ENCODE results near the gene ZNF217. TPM values are rescaled to one million over a fixed set of nuclear protein-coding genes. Genes with fewer than 3 reads are reported as not detected.

Gene ZNF217
- total and polyA plus RNA-seq, 2 donors (not counting 3 experiments of a cell fraction or from before 2014, with no cell fraction given) = 5.8 to 31.7 TPM

DNA sequence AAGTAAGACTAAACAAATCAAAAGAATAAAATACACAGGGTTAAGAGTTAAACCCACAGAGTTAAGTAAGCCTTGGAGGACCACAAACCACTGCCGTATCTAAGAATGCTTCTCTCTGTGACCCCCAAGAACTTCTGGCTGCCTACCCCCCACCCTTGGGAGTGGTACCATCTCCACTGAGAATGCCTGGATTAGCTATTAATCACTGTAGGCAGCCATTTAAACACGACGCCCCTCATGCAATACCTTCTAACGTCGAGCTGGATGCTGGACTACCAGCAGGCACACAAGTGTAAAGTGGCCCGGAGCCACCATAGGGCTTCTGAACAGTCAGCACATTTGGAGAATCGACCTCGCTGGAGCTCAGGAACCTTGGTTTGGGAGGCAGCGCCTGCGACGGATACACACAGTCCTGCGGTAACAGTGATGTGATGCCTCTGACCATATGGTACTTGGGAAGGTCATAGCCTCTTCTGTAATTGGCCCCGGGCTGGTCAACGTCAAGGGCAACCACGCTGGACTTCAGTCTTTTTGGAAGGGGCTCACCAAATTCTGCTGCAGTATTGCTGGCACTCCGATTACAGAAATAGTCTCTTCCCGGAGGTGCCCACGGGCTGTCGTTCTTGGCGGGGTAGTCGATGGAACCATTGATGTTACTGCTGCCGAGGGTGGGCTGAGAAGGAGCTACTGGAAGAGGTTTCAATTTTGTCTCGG is 18.0 kb downstream of the ZNF217 start:
- BruUV-seq (replicated peaks) = no TSS peak
- H3K4me1 ChIP-seq (ENCODE audit: control insufficient read depth, extremely low read depth, insufficient read depth, low read length) = peaks cover 20% of the 10 kb centered on the region
- H3K4me2 ChIP-seq (ENCODE audit: insufficient read depth, low read length) = no peak overlapping the region
- H3K27me3 ChIP-seq (ENCODE audit: control insufficient read depth in 2 of 2, insufficient read depth in 2 of 2, low read length in 2 of 2) = no peaks in the 10 kb centered on the region
- dilution Hi-C loops (cut with MboI; ENCODE audit: extremely low pct_ligation_motif_present, low sequenced_read_pairs) = loop anchor here (25.0 kb wide), 1 partner anchor 362 kb away; no protein-coding TSS in a partner anchor
- H2AFZ ChIP-seq (ENCODE audit: low read depth, low read length) = no peak overlapping the region
- H3K4me3 ChIP-seq (replicated peaks in 1 of 3; ENCODE audit: insufficient read depth in 1 of 3, low read depth in 1 of 3, low read length in 3 of 3) = no peak overlapping the region
- no peaks in the 10 kb centered on the region for H3K9me1 ChIP-seq (replicated peaks; ENCODE audit: control insufficient read depth, extremely low read depth, insufficient read depth, low read length)
- peaks cover 30 to 34% of the 10 kb centered on the region in 2 experiments for H3K36me3 ChIP-seq (ENCODE audit: control insufficient read depth in 2 of 2, extremely low read depth in 1 of 2, insufficient read depth in 2 of 2, low read length in 2 of 2)
- no peak overlapping the region for H3K27ac ChIP-seq (ENCODE audit: insufficient read depth, low read depth, low read length)
- peaks cover 3% of the 10 kb centered on the region for H4K20me1 ChIP-seq (replicated peaks; ENCODE audit: control insufficient read depth, extremely low read depth, insufficient read depth, low read length)
- H3K9me3 ChIP-seq (replicated peaks; ENCODE audit: control insufficient read depth, insufficient read depth, low read length) = no peaks in the 10 kb centered on the region
- FAIRE-seq (no peak), DNase-seq (ENCODE audit: low read depth, low spot score) (no peak)
- H3K9ac ChIP-seq (replicated peaks; ENCODE audit: extremely low read depth, insufficient read depth, low read length) = no peak overlapping the region
- intact Hi-C loops (cut with micrococcal nuclease) = loop anchor here (5.0 kb wide), 1 partner anchor 47 kb away; no protein-coding TSS in a partner anchor
- POLR2A ChIA-PET = no interaction called here
- CTCF ChIA-PET = interaction anchor here (6.0 to 7.3 kb wide), 2 partner anchors 341 to 364 kb away, joined by 87 to 141 read pairs; no protein-coding TSS in a partner anchor
- no peak for TF ChIP-seq GATA2 (IDR thresholded peaks at IDR 0.05; ENCODE audit: insufficient read depth, insufficient read length, low read depth, low read length)
- TF ChIP-seq FOS (IDR thresholded peaks at IDR 0.05; ENCODE audit: borderline replicate concordance, insufficient read depth, low read length) = no peak
- TF ChIP-seq POLR2AphosphoS5 (IDR thresholded peaks at IDR 0.05; ENCODE audit: insufficient read depth, low read depth, low read length) = no peak
- TF ChIP-seq, protein P1, sequence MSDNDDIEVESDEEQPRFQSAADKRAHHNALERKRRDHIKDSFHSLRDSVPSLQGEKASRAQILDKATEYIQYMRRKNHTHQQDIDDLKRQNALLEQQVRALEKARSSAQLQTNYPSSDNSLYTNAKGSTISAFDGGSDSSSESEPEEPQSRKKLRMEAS (IDR thresholded peaks at IDR 0.05; ENCODE audit: insufficient read depth, insufficient read length) = no peak
- peaks cover 89% of the 10 kb centered on the region for H3K79me2 ChIP-seq (ENCODE audit: control insufficient read depth, insufficient read depth, low read length)

DNA sequence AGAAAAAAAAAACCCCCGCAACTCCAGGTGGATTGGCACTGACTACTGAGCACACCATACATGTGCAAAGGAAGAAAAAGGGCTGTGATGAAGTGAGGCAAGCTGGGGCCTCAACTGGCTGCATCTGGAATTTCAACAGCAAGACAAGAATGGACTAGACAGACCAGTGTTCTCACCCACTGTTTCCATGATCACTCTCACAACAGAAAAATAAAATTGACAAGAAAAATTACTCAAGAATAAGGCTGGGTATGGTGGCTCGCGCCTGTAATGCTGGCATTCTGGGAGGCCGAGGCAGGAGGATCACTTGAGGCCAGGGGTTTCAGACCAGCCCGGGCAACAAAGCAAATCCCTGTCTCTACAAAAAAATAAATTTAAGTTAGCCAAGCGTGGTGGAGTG is 18.8 kb downstream of the ZNF217 start:
- peaks cover 31 to 36% of the 10 kb centered on the region in 2 experiments for H3K36me3 ChIP-seq (ENCODE audit: control insufficient read depth in 2 of 2, extremely low read depth in 1 of 2, insufficient read depth in 2 of 2, low read length in 2 of 2)
- TF ChIP-seq EZH2 (IDR thresholded peaks at IDR 0.05; ENCODE audit: borderline replicate concordance, low read depth, low read length, severe bottlenecking) = no peak
- no peak for TF ChIP-seq POLR2AphosphoS5 (IDR thresholded peaks at IDR 0.05; ENCODE audit: insufficient read depth, low read depth, low read length)
- TF ChIP-seq, protein P1 (IDR thresholded peaks at IDR 0.05; ENCODE audit: insufficient read depth, insufficient read length) = no peak
- no peak for TF ChIP-seq JUN (IDR thresholded peaks at IDR 0.05; ENCODE audit: borderline replicate concordance, insufficient read depth, insufficient read length, low read depth)
- TF ChIP-seq, protein P2, sequence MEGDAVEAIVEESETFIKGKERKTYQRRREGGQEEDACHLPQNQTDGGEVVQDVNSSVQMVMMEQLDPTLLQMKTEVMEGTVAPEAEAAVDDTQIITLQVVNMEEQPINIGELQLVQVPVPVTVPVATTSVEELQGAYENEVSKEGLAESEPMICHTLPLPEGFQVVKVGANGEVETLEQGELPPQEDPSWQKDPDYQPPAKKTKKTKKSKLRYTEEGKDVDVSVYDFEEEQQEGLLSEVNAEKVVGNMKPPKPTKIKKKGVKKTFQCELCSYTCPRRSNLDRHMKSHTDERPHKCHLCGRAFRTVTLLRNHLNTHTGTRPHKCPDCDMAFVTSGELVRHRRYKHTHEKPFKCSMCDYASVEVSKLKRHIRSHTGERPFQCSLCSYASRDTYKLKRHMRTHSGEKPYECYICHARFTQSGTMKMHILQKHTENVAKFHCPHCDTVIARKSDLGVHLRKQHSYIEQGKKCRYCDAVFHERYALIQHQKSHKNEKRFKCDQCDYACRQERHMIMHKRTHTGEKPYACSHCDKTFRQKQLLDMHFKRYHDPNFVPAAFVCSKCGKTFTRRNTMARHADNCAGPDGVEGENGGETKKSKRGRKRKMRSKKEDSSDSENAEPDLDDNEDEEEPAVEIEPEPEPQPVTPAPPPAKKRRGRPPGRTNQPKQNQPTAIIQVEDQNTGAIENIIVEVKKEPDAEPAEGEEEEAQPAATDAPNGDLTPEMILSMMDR (IDR thresholded peaks at IDR 0.05; ENCODE audit: extremely low read depth in 1 of 2, insufficient read depth in 1 of 2, low read depth in 1 of 2, low read length in 2 of 2) = no peak
- TF ChIP-seq MYC (IDR thresholded peaks at IDR 0.05; ENCODE audit: low read depth, low read length) = no peak
- no peak for FAIRE-seq

More for the DNA sequence above, 18.8 kb downstream of the ZNF217 start:
- no peaks in the 10 kb centered on the region for H3K9me3 ChIP-seq (replicated peaks; ENCODE audit: control insufficient read depth, insufficient read depth, low read length)
- POLR2A ChIA-PET = no interaction called here
- no peak overlapping the region for H3K4me3 ChIP-seq (replicated peaks in 1 of 3; ENCODE audit: insufficient read depth in 1 of 3, low read depth in 1 of 3, low read length in 3 of 3)
- no peaks in the 10 kb centered on the region for H3K9me1 ChIP-seq (replicated peaks; ENCODE audit: control insufficient read depth, extremely low read depth, insufficient read depth, low read length)
- no peak overlapping the region for H3K27ac ChIP-seq (ENCODE audit: insufficient read depth, low read depth, low read length)
- intact Hi-C loops (cut with micrococcal nuclease) (loop anchor here (5.0 kb wide), 1 partner anchor 47 kb away; no protein-coding TSS in a partner anchor), dilution Hi-C loops (cut with MboI; ENCODE audit: extremely low pct_ligation_motif_present, low sequenced_read_pairs) (loop anchor here (25.0 kb wide), 1 partner anchor 362 kb away; no protein-coding TSS in a partner anchor)
- CTCF ChIA-PET = interaction anchor here (7.3 kb wide), 1 partner anchor 365 kb away, joined by 141 read pairs; no protein-coding TSS in a partner anchor
- peaks cover 15% of the 10 kb centered on the region for H3K4me1 ChIP-seq (ENCODE audit: control insufficient read depth, extremely low read depth, insufficient read depth, low read length)
- no peak overlapping the region for H2AFZ ChIP-seq (ENCODE audit: low read depth, low read length)
- H3K9ac ChIP-seq (replicated peaks; ENCODE audit: extremely low read depth, insufficient read depth, low read length) = no peak overlapping the region
- no peak overlapping the region for H3K4me2 ChIP-seq (ENCODE audit: insufficient read depth, low read length)
- H3K79me2 ChIP-seq (ENCODE audit: control insufficient read depth, insufficient read depth, low read length) = peaks cover 82% of the 10 kb centered on the region
- DNase-seq (ENCODE audit: low read depth, low spot score) = no peak
- BruUV-seq (replicated peaks) = no TSS peak
- peaks cover 3% of the 10 kb centered on the region for H4K20me1 ChIP-seq (replicated peaks; ENCODE audit: control insufficient read depth, extremely low read depth, insufficient read depth, low read length)
- H3K27me3 ChIP-seq (ENCODE audit: control insufficient read depth in 2 of 2, insufficient read depth in 2 of 2, low read length in 2 of 2) = no peaks in the 10 kb centered on the region

All from endothelial cell of umbilical vein (primary cell).